NCI-H1417 (cell line): ENCODE results near the gene CPSF6.
"Not testable (repeated sequence)": the region's sequence is repeated elsewhere in the genome, so short reads cannot be mapped to it uniquely, and the experiment has no call there.

Experiments used
- DNase-seq, 3 experiments: peaks; one replicate each; lab custom pipeline; 2025; lab: John Stamatoyannopoulos, UW

CPSF6 gene

GRCh38 chr12:69262264-69262974 lies 23.1 kb downstream of the CPSF6 start:
- no peak for DNase-seq

- no peak for DNase-seq
Measured at GRCh38 chr12:69265205-69265604, 25.8 kb downstream of the CPSF6 start.

- DNase-seq: not testable (repeated sequence)
Measured at GRCh38 chr12:69265633-69266032, 26.3 kb downstream of the CPSF6 start.

- peak in 1 of 3 experiments; percentile 54 for DNase-seq
Measured at GRCh38 chr12:69266036-69266635, 26.8 kb downstream of the CPSF6 start.

DNA sequence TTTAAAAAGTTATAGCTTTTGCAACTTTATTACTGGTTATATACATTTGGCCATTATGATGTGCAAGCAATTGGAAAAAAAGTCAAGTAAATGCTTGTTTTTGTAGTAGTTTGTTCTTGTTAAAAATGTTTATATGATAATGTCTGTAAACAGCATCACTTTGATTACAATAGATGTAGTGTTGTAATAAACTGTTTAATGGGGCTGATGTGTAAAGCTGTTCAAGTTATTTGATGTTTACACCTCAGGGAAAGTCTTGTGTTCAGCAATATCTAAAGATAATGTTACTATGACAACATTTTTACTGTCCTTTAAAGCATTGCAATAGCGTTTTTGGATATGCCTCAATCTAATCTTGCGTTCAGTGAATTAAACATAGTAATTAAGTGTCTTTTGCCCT lies 30.4 kb downstream of the CPSF6 start:
- no peak for DNase-seq

DNA sequence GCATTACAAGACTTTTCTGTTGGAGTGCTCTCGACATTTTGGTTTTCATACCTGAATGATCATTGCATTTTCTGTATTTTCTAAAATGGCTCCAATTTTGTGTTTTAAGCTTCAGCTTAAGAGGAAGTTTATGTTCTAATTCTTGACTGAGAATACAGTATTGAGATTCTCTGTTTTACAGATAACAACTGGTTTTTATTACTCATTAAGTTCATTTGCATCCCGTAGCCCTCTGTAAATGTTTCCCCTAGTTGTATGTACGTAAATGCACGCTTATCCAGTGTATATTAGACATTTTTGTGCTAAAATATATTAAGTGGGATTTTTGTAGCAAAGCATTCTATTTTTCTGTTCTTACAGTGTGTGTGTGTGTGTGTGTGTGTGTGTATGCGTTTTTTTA lies 33.1 kb downstream of the CPSF6 start:
- DNase-seq: no peak

- DNase-seq: no peak
Measured at GRCh38 chr12:69274861-69275260, 35.5 kb downstream of the CPSF6 start.

DNA sequence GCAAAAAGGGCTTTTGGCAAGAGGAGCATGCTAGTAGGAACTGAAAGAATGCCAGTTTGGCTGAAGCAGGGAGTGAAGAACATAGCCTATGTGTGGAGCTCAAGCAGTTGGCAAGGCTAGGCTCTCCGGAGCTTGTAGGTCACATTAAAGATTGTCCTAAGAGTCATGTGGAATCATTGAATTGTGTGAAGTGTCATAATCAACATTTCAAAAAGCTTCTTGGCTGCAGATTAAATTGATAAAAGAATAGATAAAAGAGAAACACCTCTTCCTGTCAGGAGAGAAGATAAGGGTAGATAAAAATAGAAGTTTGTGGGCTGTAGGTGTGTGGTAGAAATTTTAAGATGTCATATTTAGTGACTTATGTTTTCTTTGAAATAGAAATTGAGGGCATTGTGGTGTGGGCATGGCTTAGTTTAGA lies 36.1 kb downstream of the CPSF6 start:
- no peak for DNase-seq

GRCh38 chr12:69278814-69279782 lies 39.7 kb downstream of the CPSF6 start:
- no peak for DNase-seq

DNA sequence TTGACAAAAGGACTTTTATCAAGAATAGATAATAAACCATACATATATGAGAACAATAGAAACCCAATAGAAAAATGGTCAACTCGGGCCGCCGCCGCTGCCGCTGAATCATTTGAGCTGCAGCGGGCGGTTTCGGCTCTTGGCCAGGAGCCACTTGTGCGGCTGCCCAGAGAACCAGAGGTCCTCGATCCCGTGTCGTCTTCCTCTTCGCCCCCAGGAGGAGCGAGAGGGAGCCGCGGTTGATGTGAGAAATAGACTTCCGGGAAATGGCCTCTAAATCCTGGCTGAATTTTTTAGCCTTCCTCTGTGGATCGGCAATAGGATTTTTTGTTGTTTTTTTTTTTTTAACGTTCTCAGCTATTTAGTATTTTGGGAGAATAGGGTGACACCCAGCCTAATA lies 44.8 kb downstream of the CPSF6 start:
- peak; percentile 61 to 88 (median 78) for DNase-seq

DNA sequence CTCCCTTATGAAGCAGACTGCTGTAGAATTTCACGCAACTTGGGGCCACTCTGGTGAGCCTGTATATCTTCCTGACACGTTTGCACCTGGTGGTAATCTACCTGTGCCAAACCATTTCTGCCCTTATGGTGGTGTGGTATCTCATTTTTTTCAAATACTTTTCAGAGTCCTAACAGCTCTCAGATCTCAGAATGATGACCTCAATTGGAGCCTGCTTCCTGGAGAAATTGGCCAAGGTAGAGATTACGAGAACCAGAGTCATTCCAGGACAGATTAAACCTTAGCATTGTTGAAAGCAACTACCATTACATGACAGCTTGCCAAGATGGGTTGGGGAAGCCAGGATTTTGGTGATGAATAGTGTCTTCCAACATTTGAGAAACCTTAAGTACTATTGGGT lies 48.2 kb downstream of the CPSF6 start:
- no peak for DNase-seq

GRCh38 chr12:69290545-69291277 lies 51.3 kb downstream of the CPSF6 start:
- peak; percentile 80 to 93 (median 82) for DNase-seq

- no peak for DNase-seq
Measured at GRCh38 chr12:69291278-69291593, 51.9 kb downstream of the CPSF6 start.

DNA sequence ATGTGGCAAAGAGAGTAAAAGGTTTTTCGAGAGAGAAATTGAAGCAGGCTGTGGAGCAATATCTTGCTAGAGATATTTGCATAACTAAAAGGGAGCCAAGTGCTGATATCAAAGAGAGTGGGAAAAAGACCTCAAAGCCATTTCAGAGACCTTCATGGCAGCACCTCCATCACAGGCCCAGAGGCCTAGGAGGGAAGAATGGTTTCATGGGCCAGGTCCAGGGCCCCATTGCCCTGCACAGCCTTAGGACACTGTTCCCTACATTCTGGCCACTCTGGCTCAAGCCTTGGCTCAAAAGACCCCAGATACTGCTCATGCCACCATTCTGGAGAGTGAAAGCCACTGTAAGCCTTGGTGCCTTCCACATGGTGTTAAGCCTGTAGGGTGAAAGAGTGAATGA lies 58.8 kb downstream of the CPSF6 start:
- no peak for DNase-seq

GRCh38 chr12:69298947-69299346 lies 59.6 kb downstream of the CPSF6 start:
- DNase-seq: no peak

DNA sequence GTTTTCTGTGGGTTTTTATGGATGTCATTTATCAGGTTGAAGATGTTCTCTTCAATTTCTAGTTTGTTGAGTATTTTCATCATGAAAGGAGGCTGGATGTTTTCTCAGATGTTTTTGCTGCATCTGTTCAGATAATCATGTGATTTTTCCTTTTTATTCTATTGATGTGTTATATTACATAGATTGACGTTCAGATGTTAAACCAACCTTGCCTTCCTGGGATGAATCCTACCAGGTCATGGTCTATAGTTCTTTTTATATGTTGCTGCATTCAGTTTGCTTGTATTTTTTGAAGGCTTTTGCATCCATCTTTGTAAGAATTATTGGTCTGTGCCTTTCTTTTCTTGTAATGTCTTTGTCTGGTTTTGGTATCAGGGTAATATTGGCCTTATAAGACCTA lies 64.9 kb downstream of the CPSF6 start:
- no peak for DNase-seq

DNA sequence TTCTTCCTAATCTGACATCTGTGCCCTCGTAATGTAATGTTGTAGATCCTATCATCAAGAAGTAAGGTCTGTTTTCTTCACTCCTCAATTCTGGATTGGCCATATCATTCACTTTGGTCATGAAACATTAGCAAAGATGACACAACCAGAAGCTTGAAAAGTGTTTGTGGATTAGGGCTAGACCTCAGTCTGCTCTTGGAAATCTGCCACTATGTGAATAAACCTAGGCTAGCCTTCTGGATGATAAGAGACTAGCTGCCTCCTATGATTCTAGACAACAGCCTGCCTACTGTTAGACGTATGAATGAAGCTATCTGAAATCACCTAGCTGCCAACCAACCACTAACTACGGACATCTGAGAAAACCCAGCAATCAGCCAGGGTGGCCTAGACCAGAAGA lies 70.1 kb downstream of the CPSF6 start:
- DNase-seq: no peak

DNA sequence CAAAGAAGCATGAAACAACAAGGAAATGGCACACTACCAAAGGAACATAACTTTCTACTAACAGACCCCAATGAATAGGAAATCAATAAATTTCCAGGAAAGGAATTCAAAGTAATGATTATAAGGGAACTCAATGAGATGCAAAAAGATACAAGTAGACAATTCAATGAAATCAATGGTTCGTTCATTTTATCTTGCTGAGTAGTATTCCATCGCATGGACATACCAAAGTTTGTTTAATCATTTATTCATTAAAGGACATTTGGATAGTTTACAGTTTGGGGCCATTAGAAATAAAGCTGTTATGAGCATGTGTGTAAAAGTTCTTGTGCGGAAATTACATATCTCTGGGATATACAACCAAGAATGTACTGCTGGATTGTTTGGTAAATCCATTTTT lies 73.8 kb downstream of the CPSF6 start:
- DNase-seq: no peak

DNA sequence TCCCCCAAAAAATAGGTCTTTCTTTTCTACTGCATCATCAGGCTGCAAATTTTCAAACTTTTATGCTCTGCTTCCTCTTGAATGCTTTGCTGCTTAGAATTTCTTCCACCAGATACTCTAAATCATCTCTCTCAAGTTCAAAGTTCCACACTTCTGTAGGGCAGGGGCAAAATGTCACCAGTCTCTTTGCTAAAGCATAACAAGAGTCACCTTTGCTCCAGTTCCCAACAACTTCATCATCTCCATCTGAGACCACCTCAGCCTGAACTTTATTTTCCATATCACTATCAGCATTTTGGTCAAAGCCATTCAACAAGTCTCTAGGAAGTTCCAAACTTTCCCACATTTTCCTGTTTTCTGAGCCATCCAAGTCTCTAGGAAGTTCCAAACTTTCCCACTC lies 77.4 kb downstream of the CPSF6 start:
- not testable (repeated sequence) for DNase-seq

DNA sequence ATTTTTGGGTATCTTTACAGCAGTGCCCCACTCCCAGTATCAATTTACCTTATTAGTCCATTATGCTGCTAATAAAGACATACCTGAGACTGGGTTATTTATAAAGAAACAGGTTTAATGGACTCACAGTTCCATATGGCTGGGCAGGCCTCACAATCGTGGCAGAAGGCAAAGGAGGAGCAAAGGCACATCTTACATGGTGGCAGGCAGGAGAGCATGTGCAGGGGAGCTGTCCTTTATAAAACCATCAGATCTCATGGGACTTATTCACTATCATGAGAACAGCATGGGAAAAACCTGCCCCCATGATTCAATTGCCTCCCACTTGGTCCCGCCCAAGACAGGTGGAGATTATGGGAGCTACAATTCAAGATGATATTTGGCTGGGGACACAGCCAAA lies 77.9 kb downstream of the CPSF6 start:
- DNase-seq: not testable (repeated sequence)

GRCh38 chr12:69318225-69318624 lies 78.9 kb downstream of the CPSF6 start:
- DNase-seq: no peak

GRCh38 chr12:69321351-69321750 lies 82.0 kb downstream of the CPSF6 start:
- no peak for DNase-seq
